ENCODE data around the gene KRTAP27-1.

KRTAP27-1 gene

GRCh38 chr21:30349572-30349971 is 12.1 kb upstream of the KRTAP27-1 start:
- DNase-seq (ENCODE audit: low spot score), result no peak
- in situ Hi-C loops (cut with MboI; ENCODE audit: low sequenced_read_pairs, unreplicated experiment), result loop anchor here (10.0 kb wide), 1 partner anchor 735 kb away; no protein-coding TSS in a partner anchor
- TF ChIP-seq CTCF (IDR thresholded peaks at IDR 0.05; ENCODE audit: borderline replicate concordance, control extremely low read depth, extremely low read depth, insufficient read depth, missing control alignments), result no peak

GRCh38 chr21:30348506-30348905 is 11.0 kb upstream of the KRTAP27-1 start, which contains the start of gene KRTAP23-1:
KRTAP23-1 (minus strand) TSS chr21:30348606; CDS start chr21:30348606, 0 bp downstream.
- TF ChIP-seq CTCF (IDR thresholded peaks at IDR 0.05; ENCODE audit: borderline replicate concordance, control extremely low read depth, extremely low read depth, insufficient read depth, missing control alignments), result no peak
- DNase-seq (ENCODE audit: low spot score), result no peak
- in situ Hi-C loops (cut with MboI; ENCODE audit: low sequenced_read_pairs, unreplicated experiment), result loop anchor here (10.0 kb wide), 1 partner anchor 736 kb away; no protein-coding TSS in a partner anchor

GRCh38 chr21:30345014-30345413 is 7.5 kb upstream of the KRTAP27-1 start:
- no peak for DNase-seq (ENCODE audit: low spot score)
- in situ Hi-C loops (cut with MboI; ENCODE audit: low sequenced_read_pairs, unreplicated experiment), result loop anchor here (10.0 kb wide), 1 partner anchor 740 kb away; no protein-coding TSS in a partner anchor
- no peak for TF ChIP-seq CTCF (IDR thresholded peaks at IDR 0.05; ENCODE audit: borderline replicate concordance, control extremely low read depth, extremely low read depth, insufficient read depth, missing control alignments)

GRCh38 chr21:30340714-30341573 is 3.5 kb upstream of the KRTAP27-1 start:
- in situ Hi-C loops (cut with MboI; ENCODE audit: low sequenced_read_pairs, unreplicated experiment), result loop anchor here (10.0 kb wide), 1 partner anchor 744 kb away; no protein-coding TSS in a partner anchor

GRCh38 chr21:30338717-30339116 is 1.2 kb upstream of the KRTAP27-1 start:
- no peak for DNase-seq (ENCODE audit: low spot score)
- in situ Hi-C loops (cut with MboI; ENCODE audit: low sequenced_read_pairs, unreplicated experiment), result no loop called here
- TF ChIP-seq CTCF (IDR thresholded peaks at IDR 0.05; ENCODE audit: borderline replicate concordance, control extremely low read depth, extremely low read depth, insufficient read depth, missing control alignments), result no peak

More at GRCh38 chr21:30340714-30341573, 3.5 kb upstream of the KRTAP27-1 start:
- peak; percentile 11 for DNase-seq (ENCODE audit: low spot score)
- TF ChIP-seq CTCF (IDR thresholded peaks at IDR 0.05; ENCODE audit: borderline replicate concordance, control extremely low read depth, extremely low read depth, insufficient read depth, missing control alignments), result peak; percentile 26

- in situ Hi-C loops (cut with MboI; ENCODE audit: low sequenced_read_pairs, unreplicated experiment), result no loop called here
- DNase-seq (ENCODE audit: low spot score), result no peak
- TF ChIP-seq CTCF (IDR thresholded peaks at IDR 0.05; ENCODE audit: borderline replicate concordance, control extremely low read depth, extremely low read depth, insufficient read depth, missing control alignments), result no peak
These were observed 278 bp upstream of the KRTAP27-1 start for GRCh38 chr21:30337772-30338171.

All from GM13976 (cell line).